Measurements from ENCODE around the gene NCBP3.
"Not testable (repeated sequence)": the region's sequence is repeated elsewhere in the genome, so short reads cannot be mapped to it uniquely, and the experiment has no call there.

NCBP3 gene

GRCh38 chr17:3846437-3847164 lies 555 bp upstream of the NCBP3 start:
- no peak for DNase-seq

GRCh38 chr17:3845291-3845620 lies 790 bp downstream of the NCBP3 start:
- peak; percentile 7 for DNase-seq

- DNase-seq: not testable (repeated sequence)
Observed at GRCh38 chr17:3844556-3844955, 1.5 kb downstream of the NCBP3 start.

GRCh38 chr17:3843935-3844516 lies 2.0 kb downstream of the NCBP3 start:
- peak; percentile 36 for DNase-seq

- no peak for DNase-seq
Observed at GRCh38 chr17:3838206-3838605, 7.8 kb downstream of the NCBP3 start.

GRCh38 chr17:3836551-3836950 lies 9.5 kb downstream of the NCBP3 start:
- DNase-seq: no peak

GRCh38 chr17:3835410-3836229 lies 10.4 kb downstream of the NCBP3 start:
- DNase-seq: no peak

- DNase-seq: no peak
Observed at GRCh38 chr17:3834811-3835210, 11.2 kb downstream of the NCBP3 start.

GRCh38 chr17:3828852-3829232 lies 17.2 kb downstream of the NCBP3 start:
- DNase-seq: no peak

GRCh38 chr17:3828151-3828851 lies 17.7 kb downstream of the NCBP3 start:
- no peak for DNase-seq

GRCh38 chr17:3827124-3827773 lies 18.8 kb downstream of the NCBP3 start:
- peak; percentile 73 for DNase-seq

- peak; percentile 41 for DNase-seq
Observed at GRCh38 chr17:3826191-3826590, 19.9 kb downstream of the NCBP3 start.

GRCh38 chr17:3821101-3821500 lies 24.9 kb downstream of the NCBP3 start:
- DNase-seq: no peak

GRCh38 chr17:3818786-3819185 lies 27.3 kb downstream of the NCBP3 start:
- DNase-seq: no peak

- no peak for DNase-seq
Observed at GRCh38 chr17:3817851-3818605, 28.0 kb downstream of the NCBP3 start.

- DNase-seq: no peak
Observed at GRCh38 chr17:3815925-3816324, 30.1 kb downstream of the NCBP3 start.

GRCh38 chr17:3815122-3815521 lies 30.9 kb downstream of the NCBP3 start:
- DNase-seq: no peak

GRCh38 chr17:3814361-3814760 lies 31.7 kb downstream of the NCBP3 start:
- DNase-seq: no peak

- DNase-seq: no peak
Observed at GRCh38 chr17:3813171-3813570, 32.9 kb downstream of the NCBP3 start.

- no peak for DNase-seq
Observed at GRCh38 chr17:3812771-3813170, 33.3 kb downstream of the NCBP3 start.

- no peak for DNase-seq
Observed at GRCh38 chr17:3812284-3812683, 33.8 kb downstream of the NCBP3 start.

- no peak for DNase-seq
Observed at GRCh38 chr17:3810019-3810418, 36.0 kb downstream of the NCBP3 start.
